ENCODE results near the gene MAML2.

MAML2 gene

DNA sequence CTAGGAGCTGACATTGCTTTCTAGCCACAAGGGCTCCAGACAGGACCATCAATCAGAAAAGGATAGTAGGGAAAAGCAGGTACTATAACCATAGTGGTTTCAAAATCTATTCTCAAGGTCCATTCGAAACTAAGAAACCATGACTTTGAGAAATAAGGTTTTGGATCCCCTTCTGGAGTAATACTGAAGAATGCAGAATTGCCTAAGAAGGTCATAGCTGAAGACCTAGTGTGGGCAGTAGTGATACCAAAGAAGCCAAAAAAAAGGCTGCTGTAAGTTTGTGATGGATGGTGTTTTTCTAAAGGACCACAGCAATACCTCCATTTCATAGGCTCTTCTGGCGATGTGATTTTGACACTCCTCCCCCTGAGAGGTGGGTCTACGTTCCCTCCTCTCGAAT lies 163.1 kb downstream of the MAML2 start:
- no peak for DNase-seq (ENCODE audit: low spot score)
- TF ChIP-seq, protein P1, sequence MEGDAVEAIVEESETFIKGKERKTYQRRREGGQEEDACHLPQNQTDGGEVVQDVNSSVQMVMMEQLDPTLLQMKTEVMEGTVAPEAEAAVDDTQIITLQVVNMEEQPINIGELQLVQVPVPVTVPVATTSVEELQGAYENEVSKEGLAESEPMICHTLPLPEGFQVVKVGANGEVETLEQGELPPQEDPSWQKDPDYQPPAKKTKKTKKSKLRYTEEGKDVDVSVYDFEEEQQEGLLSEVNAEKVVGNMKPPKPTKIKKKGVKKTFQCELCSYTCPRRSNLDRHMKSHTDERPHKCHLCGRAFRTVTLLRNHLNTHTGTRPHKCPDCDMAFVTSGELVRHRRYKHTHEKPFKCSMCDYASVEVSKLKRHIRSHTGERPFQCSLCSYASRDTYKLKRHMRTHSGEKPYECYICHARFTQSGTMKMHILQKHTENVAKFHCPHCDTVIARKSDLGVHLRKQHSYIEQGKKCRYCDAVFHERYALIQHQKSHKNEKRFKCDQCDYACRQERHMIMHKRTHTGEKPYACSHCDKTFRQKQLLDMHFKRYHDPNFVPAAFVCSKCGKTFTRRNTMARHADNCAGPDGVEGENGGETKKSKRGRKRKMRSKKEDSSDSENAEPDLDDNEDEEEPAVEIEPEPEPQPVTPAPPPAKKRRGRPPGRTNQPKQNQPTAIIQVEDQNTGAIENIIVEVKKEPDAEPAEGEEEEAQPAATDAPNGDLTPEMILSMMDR (IDR thresholded peaks at IDR 0.05; ENCODE audit: extremely low read depth, missing control alignments) = no peak

- TF ChIP-seq, protein P1 (IDR thresholded peaks at IDR 0.05; ENCODE audit: extremely low read depth, missing control alignments) = no peak
- DNase-seq (ENCODE audit: low spot score) = no peak
Observed at GRCh38 chr11:96178887-96179279, 164.1 kb downstream of the MAML2 start.

- TF ChIP-seq, protein P1 (IDR thresholded peaks at IDR 0.05; ENCODE audit: extremely low read depth, missing control alignments) = no peak
- no peak for DNase-seq (ENCODE audit: low spot score)
Observed at GRCh38 chr11:96178049-96178886, 164.7 kb downstream of the MAML2 start.

- TF ChIP-seq, protein P1 (IDR thresholded peaks at IDR 0.05; ENCODE audit: extremely low read depth, missing control alignments) = no peak
- DNase-seq (ENCODE audit: low spot score) = no peak
Observed at GRCh38 chr11:96177146-96177545, 165.8 kb downstream of the MAML2 start.

DNA sequence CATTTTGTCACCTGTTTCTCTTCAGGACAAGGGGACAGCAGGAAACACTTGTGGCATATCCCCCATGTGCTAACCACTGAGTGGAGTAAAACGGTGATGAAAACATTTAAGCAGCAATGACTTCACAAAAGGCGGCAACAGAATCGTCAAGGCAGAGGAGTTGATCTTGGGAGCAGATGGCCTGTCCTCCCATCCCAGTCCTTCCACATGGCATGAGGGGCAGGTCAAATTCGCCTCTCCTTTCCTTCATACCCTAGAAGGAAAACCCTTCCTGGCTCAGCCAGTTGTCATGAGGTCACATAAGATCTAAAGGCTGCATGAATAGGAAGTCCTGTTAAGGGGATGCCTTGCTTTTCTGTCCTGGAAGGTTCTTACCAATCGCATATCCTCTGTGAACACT lies 169.1 kb downstream of the MAML2 start:
- DNase-seq (ENCODE audit: low spot score) = no peak
- TF ChIP-seq, protein P1 (IDR thresholded peaks at IDR 0.05; ENCODE audit: extremely low read depth, missing control alignments) = no peak

- DNase-seq (ENCODE audit: low spot score) = no peak
- TF ChIP-seq, protein P1 (IDR thresholded peaks at IDR 0.05; ENCODE audit: extremely low read depth, missing control alignments) = no peak
Observed at GRCh38 chr11:96173422-96173821, 169.6 kb downstream of the MAML2 start.

- DNase-seq (ENCODE audit: low spot score) = no peak
- TF ChIP-seq, protein P1 (IDR thresholded peaks at IDR 0.05; ENCODE audit: extremely low read depth, missing control alignments) = no peak
Observed at GRCh38 chr11:96172604-96173003, 170.4 kb downstream of the MAML2 start.

All from GM20000 (cell line).